GM18505 (cell line): Measurements from ENCODE around the gene CYP4V2.

ENCODE experiments used
- ATAC-seq: cut with Tn5 transposase; IDR thresholded peaks from one replicate; pipeline ENCODE4 v1.9.1; 2021; ENCODE audit not compliant: unreplicated experiment
- POLR2A ChIP-seq: IDR thresholded peaks from 4 replicates; pipeline ENCODE4 v1.6.1; 2011; ENCODE audit warnings: borderline replicate concordance; ENCODE audit not compliant: insufficient read depth, insufficient read length; ENCODE audit errors: extremely low read depth

The CYP4V2 gene

DNA sequence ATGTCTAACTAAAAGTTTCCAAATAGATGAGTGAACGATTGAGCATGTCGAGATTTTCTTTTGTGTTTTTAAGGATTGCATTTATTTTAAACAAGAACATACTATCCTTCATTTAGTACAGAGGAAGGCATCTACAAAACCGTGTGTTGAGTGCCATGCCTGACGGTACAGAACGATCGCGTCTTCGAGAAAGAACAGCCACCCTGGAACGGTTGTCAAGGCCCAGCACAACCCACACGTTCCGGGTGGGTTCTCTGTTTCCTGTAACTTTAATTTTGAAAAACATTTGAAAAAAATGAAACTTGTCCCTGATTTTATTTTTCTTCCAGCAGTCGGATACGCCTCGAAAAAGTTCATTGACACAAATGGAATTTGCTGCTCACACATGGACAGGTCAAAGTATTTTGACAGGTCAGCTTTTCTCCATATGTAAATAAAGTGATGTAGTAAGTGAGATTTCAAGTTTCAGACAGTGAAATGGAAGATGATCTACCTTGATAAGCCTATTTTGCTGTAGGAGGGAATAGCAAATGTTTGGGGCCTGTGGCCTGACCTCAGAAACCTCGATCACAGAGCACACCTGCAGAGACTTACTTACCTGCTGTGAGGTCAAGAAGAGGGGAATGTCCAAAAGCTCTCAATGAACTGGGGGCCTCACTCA, 24.4 kb upstream of the CYP4V2 start:
- no peak for TF ChIP-seq POLR2A
- no peak for ATAC-seq

DNA sequence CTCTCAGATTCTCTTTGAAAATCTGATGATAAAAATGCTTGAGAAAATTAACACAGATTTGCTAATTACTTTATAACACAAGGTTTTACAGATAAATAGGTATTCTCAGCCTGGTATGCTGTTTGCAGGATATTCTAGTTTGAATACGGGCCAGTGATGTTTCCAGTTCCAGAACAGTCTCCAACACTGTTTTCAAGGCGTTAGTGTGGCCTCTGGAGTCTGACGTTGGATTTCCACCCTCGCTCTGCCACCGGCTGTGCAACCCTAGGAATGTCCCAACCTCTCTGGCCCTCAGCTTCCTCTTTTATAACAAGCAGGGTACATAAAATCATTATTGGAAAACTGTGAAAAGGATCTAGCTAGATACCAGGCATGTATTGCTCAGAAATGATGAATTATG, 23.8 kb upstream of the CYP4V2 start:
- TF ChIP-seq POLR2A, result no peak
- ATAC-seq, result no peak

DNA sequence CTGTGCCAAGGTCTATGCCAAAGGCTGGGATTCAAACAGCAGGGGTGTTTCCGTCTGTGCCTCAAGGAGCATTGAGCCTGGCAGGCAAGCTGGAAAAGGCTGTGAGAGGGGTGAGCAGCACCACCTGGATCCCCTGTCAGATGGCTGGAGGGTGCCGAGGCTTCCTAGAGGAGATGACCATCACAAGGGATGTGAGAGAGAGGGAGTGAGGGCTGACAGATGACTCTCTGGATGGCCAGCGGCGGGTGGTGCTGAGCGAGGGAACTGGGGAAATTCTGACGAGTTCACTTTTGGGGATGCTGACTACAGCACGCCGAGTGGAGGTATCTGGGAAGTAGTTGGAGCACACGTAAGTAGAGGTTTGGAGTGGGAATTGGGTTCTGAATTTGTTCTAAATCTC, 22.6 kb upstream of the CYP4V2 start:
- no peak for ATAC-seq
- no peak for TF ChIP-seq POLR2A

DNA sequence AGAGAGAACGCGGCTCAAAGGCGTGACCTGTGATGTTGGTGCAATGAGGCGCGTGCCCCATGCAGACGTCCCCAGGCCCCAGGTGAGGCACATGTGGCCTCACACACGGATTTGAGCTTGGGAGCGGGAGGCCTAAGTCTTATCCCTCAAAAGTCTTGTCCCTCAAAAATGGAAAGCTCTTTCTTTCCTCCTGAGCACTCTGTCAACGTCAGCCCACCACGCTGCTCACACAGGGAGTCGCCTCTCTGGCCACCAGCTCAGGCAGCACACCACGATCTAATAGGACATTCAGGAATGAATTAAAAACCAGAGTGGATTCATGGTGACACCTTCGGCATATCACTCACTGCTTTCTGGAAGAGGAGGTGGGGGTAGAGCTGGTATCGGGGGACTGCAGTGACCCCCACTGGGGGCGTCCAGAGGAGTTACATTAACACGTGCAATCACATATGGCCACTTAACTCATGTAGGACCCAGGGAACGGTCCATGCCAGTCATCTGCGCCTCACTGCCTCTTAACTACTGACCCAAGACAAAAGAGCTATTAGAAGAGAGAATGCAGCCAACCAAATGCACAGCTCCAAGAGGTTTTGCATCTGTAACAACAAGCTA, 21.9 kb upstream of the CYP4V2 start:
- ATAC-seq, result no peak
- TF ChIP-seq POLR2A, result no peak

DNA sequence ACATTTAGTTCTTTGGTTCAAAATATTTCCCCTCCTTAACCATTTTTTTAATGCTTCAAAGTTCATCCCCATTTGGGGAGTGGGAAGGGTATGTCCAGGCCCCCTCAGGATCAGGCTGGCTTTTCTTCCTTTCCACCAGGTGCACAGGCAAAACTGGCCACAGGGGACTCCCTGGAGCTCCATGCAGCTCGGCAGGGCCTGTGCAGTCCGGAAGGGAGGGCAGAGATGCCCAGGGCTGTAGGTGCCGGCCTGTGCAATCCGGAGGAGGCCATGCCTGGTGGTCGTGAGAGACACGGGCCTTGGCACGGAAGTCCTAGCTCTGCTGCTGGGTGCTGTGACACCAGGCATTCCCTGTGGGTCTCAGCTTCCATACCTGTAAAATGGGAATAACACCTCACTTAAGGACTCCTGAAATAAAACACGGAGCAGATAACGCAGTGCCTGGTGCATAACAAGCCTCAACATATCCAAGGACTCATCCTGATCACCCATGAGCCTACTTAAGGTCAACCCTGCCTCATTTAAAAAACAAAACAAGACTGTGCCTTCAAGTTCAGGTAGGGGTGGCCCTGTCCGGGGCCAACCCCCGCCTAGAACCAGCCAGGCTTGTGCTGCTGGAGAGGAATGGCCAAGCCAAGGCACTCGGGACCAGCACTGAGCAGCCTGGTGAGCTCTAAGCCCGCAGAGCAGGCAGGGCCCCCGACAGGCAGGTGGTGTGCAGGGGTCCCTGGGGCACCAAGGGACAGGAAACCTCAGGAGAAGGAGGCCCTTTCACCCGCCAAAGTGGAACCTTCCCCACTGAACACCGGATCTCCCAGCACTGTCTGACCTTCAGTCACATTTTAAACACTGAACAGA, 21.2 kb upstream of the CYP4V2 start:
- no peak for ATAC-seq
- no peak for TF ChIP-seq POLR2A

DNA sequence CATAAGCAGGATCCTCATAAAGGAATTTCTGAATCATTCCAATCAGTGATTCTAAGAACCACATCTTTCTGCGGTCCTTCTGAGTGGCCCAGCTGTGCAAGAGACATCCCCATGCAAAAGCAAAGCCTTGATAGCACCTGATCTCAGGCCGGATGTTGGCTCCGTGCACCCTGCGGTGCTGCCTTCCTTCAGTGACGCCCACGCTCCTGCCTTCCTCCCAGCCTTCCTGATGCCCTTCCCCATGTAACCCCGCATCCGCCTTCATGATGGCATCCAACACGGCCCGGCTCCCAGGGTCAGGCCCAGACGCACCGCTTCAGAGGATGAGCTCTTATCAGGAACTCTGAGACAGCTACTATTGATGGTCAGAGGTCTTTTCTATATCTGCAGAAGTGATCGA, 20.4 kb upstream of the CYP4V2 start:
- no peak for TF ChIP-seq POLR2A
- ATAC-seq, result no peak

DNA sequence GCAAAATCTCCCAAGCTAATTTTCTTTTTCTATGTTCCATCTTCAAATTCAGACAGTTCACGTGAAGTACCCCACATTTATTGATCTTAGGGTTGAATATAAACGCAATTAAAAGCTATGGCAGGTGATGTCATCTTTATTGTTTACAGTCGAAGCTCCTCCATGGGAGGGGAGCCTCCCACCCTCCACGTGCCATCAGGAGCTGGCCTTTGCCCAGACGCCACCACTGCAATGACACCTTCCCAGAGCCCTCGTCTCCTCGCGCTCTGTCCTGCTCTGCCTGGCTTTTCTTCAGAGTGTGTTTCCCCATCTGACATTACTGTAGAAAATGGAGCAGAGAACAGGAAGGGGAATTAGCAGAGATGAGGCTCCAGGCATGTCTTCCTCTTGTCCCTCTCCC, 18.8 kb upstream of the CYP4V2 start:
- no peak for ATAC-seq
- no peak for TF ChIP-seq POLR2A

DNA sequence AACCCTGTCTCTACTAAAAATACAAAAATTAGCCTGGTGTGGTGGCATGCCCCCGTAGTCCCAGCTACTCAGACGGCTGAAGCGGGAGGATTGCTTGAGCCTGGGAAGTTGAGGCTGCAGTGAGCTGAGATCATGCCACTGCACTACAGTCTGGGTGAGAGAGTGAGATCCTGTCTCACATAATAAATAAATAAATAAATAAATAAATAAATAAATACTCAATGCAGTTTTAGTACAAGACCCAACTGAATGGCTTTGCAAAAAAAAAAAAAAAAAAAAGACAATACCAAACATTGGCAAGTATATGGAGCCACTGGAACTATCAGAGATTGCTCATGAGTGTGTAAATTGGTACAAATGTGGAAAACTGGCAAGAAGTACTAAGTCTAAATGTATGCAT, 3.3 kb upstream of the CYP4V2 start:
- TF ChIP-seq POLR2A, result no peak
- ATAC-seq, result no peak

DNA sequence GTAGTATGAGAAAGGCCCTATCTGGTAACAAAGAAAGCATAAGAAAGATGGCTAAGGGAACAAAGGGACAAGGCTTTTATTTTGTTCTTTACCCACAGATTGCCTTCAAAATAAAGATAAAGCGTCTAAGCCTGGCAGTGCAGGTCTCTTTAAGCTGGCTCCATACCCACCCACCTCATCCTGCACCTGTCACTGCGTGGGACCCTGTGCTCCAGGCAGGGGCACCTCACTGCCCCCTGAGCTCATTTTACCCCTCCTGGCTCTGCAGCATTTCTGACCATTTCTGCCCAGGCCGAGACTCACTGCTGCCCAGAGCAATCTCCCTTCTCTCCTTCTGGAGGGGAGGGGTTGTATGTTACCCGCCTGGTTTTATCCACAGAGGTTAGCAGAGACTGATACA, 1.7 kb upstream of the CYP4V2 start:
- no peak for TF ChIP-seq POLR2A
- ATAC-seq, result no peak

DNA sequence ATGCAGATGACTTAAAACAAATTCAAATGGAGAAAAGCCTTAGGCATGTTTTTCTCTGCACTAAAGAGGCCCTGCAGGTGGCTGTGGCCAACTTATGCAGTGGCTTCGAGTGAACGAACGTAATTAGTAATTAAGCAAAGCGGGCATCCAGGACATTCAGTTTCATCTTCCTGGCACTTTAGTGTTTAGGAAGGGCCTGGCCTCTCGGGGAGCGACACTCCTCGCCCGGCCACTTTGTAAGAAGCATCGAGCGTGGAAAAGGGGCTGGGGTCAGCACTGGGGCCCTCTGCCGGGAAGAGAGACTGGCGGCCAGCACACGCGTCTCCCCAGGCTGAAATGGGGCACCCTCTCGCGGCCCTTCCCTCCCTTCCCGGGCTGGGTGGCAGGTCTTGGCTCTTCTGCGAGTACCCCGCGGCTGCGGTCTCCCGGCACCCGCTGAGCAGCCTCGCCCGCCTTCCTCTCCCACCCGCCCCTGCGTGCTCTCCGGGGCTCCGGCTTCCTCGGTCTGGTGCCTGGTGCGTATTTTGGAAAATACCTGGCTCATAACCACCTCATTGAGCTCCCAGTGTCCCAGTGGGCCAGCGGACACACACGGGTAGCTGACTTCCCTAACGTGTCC, 677 bp upstream of the CYP4V2 start:
- ATAC-seq, result peak; percentile 31
- no peak for TF ChIP-seq POLR2A

DNA sequence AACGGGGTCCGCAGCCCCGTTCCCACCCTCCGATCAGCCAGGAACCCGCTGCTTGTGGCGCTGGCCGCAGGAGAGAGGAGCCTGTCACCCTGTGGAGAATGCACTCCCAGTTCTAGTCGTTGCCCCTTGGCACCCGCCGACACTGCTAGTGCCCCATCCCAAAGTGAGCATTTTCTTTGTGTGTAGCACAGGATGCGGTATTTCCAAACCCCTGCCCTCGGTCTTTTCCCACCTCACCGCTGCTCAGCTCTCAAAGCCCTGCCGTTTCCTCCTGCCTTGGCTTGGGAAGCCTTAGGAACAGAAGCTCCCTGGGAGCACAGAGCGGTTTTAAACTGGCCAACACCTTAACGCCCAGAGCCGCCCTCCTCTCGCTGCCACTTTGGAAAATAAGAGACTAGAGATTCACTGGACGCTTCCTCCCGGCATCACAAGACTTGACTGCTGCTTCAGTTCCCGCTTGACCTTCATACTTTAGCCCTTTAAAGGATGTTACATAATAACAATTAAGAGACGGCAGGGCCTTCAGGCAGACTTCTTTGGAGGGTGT, 772 bp downstream of the CYP4V2 start:
- ATAC-seq, result no peak
- no peak for TF ChIP-seq POLR2A

DNA sequence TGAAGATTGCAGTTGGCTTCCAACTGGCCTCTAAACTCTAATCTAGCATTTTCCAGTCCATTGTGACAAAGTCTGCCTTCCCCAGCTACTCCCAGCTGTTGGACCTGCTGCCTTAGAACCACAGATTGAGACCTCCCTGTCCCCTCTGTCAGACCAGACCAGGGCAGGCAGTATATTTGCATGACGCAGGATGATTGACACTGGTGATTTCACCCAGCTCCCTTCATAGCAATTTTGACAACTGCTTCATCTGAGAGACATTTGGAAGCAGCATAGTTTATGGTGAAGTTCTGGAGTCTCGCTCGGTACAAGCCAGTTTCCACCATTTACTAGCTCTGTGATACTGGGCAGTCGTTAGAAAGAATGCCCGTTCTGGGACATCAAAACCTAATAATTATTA, 2.5 kb downstream of the CYP4V2 start:
- ATAC-seq, result no peak
- TF ChIP-seq POLR2A, result no peak

DNA sequence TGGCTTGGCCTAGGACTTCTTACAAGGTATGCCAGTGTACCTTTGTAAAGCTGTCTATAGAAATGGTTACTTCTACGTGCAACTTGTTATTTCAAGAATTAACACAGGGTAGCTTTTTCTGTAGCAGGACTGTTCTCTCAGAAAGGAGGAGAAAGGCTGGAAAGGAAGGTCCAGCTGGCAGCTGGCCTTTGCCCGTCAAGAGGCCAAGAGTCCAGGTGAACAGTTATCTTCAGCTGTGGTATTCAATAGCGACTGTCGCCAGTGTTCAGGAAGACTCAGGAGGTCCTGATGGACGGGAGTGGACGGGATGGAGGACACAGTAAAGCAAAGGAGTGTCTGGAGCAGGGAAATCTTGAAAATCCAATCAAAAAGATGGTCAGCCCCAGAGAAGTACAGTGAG, 4.7 kb downstream of the CYP4V2 start:
- no peak for TF ChIP-seq POLR2A
- no peak for ATAC-seq
